ENCODE data around the gene SFRP4. TPM values are rescaled to one million over a fixed set of nuclear protein-coding genes. Genes with fewer than 3 reads are reported as not detected.

SFRP4 gene
- total RNA-seq, 4 donors from 2014 or later = 0.15 to 0.94 (median 0.20) TPM

DNA sequence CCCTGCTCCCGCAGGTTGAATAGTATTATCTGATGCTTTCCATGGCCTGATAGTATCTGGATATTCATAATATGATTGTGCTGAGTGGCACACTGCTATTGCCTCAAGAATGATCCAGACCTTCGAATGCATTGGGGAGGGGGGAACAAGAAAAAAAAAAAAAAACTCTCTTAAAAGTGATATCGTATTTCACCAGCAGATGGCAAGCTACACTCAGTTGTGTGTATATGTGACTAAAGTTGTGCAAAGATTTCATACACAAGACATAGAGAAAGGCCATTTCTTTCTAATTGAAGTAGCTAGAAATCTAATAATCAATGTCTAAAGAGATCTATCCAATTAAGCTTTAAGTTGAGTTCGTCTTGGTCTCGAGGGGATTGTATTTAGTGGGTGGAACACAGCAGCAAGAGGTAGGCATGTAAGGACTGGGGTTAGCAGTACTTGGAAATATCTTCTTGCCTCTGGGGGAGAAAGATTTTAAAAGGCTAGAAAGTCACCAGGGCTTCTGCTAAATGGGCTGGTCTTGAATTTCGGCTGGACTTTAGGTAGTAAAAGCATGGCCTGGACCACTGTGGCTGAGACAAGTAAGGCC lies 15.3 kb downstream of the SFRP4 start:
- 17 to 21% methylated on average over 6 of the region's 6 CpGs for WGBS, 2 donors
- no peak for DNase-seq (ENCODE audit: low spot score in 2 of 2)
- H3K4me3 ChIP-seq (ENCODE audit: low read depth, poor library complexity, severe bottlenecking) = no peak overlapping the region
- intact Hi-C loops (cut with DNase I; ENCODE audit: low total_unique reads) = no loop called here
- TF ChIP-seq POLR2A (IDR thresholded peaks at IDR 0.05) = no peak

DNA sequence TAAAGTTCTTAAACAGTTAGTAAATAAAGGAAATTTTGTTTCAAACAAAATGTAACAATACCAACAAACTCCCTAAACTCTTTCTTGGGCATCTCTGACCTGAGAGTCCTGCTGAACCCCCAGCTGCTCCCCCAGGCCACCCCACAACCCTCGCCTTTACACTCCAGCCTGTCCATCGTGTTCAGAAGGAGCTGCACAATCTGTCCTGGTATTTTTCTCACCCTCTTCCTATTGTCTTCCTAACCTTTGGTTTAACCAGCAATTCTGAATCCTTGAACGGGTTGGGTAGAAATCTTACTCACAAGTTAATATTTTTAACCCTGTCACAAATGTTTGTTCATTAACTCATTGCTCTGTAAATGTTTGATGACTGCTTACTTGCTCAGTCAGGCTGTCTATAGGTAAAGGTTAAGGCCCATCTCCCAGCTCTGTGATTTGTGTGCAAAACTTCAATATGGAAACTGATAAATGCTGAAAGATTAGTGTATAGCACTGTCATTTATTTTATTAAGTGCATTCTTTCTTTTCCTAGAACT lies 16.8 kb downstream of the SFRP4 start:
- TF ChIP-seq, protein P1, sequence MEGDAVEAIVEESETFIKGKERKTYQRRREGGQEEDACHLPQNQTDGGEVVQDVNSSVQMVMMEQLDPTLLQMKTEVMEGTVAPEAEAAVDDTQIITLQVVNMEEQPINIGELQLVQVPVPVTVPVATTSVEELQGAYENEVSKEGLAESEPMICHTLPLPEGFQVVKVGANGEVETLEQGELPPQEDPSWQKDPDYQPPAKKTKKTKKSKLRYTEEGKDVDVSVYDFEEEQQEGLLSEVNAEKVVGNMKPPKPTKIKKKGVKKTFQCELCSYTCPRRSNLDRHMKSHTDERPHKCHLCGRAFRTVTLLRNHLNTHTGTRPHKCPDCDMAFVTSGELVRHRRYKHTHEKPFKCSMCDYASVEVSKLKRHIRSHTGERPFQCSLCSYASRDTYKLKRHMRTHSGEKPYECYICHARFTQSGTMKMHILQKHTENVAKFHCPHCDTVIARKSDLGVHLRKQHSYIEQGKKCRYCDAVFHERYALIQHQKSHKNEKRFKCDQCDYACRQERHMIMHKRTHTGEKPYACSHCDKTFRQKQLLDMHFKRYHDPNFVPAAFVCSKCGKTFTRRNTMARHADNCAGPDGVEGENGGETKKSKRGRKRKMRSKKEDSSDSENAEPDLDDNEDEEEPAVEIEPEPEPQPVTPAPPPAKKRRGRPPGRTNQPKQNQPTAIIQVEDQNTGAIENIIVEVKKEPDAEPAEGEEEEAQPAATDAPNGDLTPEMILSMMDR (IDR thresholded peaks at IDR 0.05) = no peak
- no peak for TF ChIP-seq POLR2A (IDR thresholded peaks at IDR 0.05)
- intact Hi-C loops (cut with DNase I; ENCODE audit: low total_unique reads) = no loop called here
- DNase-seq (ENCODE audit: low spot score in 2 of 2) = no peak
- WGBS, 2 donors = 79 to 83% methylated on average over 3 of the region's 3 CpGs
- H3K4me3 ChIP-seq (ENCODE audit: low read depth, poor library complexity, severe bottlenecking) = no peak overlapping the region

DNA sequence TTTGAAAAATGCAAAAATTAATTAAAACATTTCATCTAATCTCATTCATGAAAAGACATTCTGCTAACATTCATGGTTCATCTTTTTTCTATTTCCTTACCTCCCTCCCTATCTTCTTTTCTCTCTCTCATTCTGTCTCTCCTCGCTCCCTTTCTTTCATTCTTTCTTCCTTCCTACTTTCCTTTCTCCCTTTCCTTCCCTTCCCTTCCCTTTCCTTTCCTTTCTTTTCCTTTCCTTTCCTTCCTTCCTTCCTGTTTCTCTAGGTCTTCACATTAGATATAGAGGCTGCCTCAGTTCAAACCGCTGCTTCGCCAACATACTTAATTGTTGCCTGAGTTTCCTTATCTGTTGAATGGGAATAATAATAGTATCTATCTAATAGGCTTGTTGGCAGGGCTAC lies 21.9 kb downstream of the SFRP4 start:
- DNase-seq (ENCODE audit: low spot score in 2 of 2) = no peak
- intact Hi-C loops (cut with DNase I; ENCODE audit: low total_unique reads) = no loop called here
- 88 to 90% methylated on average over 3 of the region's 3 CpGs for WGBS, 2 donors

DNA sequence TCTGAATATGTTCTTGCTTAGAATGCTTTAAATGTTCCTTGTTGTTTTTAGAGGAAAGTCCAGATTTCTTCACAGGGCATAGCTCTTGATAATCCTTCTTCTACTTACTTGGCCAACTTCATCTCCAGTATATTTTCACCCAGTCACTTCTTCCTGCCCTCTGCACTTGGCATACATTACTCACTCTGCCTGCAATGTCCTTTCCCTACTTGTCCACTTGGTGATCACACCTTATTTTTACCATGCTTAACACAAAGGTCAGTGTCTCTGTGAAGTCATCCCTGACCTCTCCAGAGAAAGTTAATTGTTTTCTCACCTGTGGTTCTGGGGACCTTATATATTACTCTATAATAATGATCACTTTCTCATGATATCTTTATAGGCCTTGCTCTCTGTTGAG lies 23.3 kb downstream of the SFRP4 start:
- TF ChIP-seq, protein P1 (IDR thresholded peaks at IDR 0.05) = no peak
- TF ChIP-seq POLR2A (IDR thresholded peaks at IDR 0.05) = no peak
- intact Hi-C loops (cut with DNase I; ENCODE audit: low total_unique reads) = no loop called here
- H3K4me3 ChIP-seq (ENCODE audit: low read depth, poor library complexity, severe bottlenecking) = no peak overlapping the region
- no peak for DNase-seq (ENCODE audit: low spot score in 2 of 2)

More for the DNA sequence above, 21.9 kb downstream of the SFRP4 start:
- no peak for TF ChIP-seq POLR2A (IDR thresholded peaks at IDR 0.05)
- TF ChIP-seq, protein P1 (IDR thresholded peaks at IDR 0.05) = no peak
- H3K4me3 ChIP-seq (ENCODE audit: low read depth, poor library complexity, severe bottlenecking) = no peak overlapping the region

DNA sequence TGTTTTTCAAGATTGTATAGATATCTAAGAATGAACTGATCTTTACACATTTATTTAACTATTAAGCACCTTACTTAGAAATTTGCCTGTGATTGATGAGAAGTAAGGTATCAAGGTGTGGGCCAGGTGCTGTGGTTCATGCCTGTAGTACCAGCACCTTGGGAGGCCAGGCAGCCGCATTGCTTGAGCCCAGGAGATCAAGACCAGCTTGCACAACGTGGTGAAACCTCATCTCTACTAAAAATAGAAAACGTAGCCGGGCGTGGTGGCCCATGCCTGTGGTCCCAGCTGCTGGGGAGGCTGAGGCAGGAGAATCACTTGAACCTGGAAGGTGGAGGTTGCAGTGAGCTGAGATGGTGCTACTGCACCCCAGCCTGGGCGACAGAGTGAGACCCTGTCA lies 34.5 kb downstream of the SFRP4 start:
- TF ChIP-seq, protein P1 (IDR thresholded peaks at IDR 0.05) = no peak
- no peak for TF ChIP-seq POLR2A (IDR thresholded peaks at IDR 0.05)
- intact Hi-C loops (cut with DNase I; ENCODE audit: low total_unique reads) = no loop called here
- 82 to 84% methylated on average over 6 of the region's 6 CpGs for WGBS, 2 donors
- H3K4me3 ChIP-seq (ENCODE audit: low read depth, poor library complexity, severe bottlenecking) = no peak overlapping the region
- no peak for DNase-seq (ENCODE audit: low spot score in 2 of 2)

Other genes starting within 250 kb of the SFRP4 start
- 1 to 10 TPM in 1 of 4 donors, under 1 TPM in 2, not detected in 1; 0.39 to 1.6 (median 0.49) TPM for gene GPR141, start 233.1 kb downstream of the SFRP4 start, total RNA-seq
- gene NME8, start 68.2 kb downstream of the SFRP4 start, total RNA-seq = 1 to 10 TPM in 1 of 4 donors, not detected in 3; 2.1 TPM
- gene EPDR1, start 3.8 kb upstream of the SFRP4 start, total RNA-seq = 10 to 100 TPM in 1 of 4 donors, 1 to 10 TPM in 3; 1.1 to 13.9 (median 4.8) TPM